Skeletal muscle tissue (tissue), 4 donors: ENCODE data around the gene OR5H14. TPM values are rescaled to one million over a fixed set of nuclear protein-coding genes. Genes with fewer than 3 reads are reported as not detected.
"Not testable (repeated sequence)": the region's sequence is repeated elsewhere in the genome, so short reads cannot be mapped to it uniquely, and the experiment has no call there.

Experiments used
- H3K27ac ChIP-seq: one replicate; pipeline ENCODE4 v1.7.0; 2013; ENCODE audit warnings: mild to moderate bottlenecking, low read depth, low read length, inconsistent platforms
- H3K27me3 ChIP-seq, 3 donors: one replicate each; pipeline ENCODE4 v1.7.0; 2013; ENCODE audit warnings: low read length in 3 of 3; ENCODE audit not compliant: control insufficient read depth in 3 of 3, insufficient read depth in 3 of 3
- H3K36me3 ChIP-seq, 3 donors: one replicate each; pipeline ENCODE4 v1.7.0; 2013; ENCODE audit warnings: low read length in 3 of 3; ENCODE audit not compliant: control insufficient read depth in 3 of 3, insufficient read depth in 3 of 3
- H3K4me1 ChIP-seq, 3 donors: one replicate each; pipeline ENCODE4 v1.7.0; 2013; ENCODE audit warnings: low read length in 3 of 3, mild to moderate bottlenecking in 3 of 3; ENCODE audit not compliant: control insufficient read depth in 3 of 3, insufficient read depth in 3 of 3
- H3K4me3 ChIP-seq, 3 donors: one replicate each; pipeline ENCODE4 v1.7.0; 2013; ENCODE audit warnings: low read length in 3 of 3
- H3K9ac ChIP-seq, 3 donors: one replicate each; pipeline ENCODE4 v1.7.0; 2013; ENCODE audit warnings: low read length in 3 of 3, mild to moderate bottlenecking in 3 of 3, moderate library complexity in 2 of 3, low read depth in 1 of 3
- H3K9me3 ChIP-seq, 3 donors: one replicate each; pipeline ENCODE4 v1.7.0; 2013; ENCODE audit warnings: low read length in 3 of 3; ENCODE audit not compliant: control insufficient read depth in 3 of 3
- total RNA-seq: library from RNA; depleted of rRNA; stranded (reverse); fragments of >200 nt; gene quantifications from one replicate; pipeline ENCODE4 v1.2.3, GENCODE V29; 2014
- donor health status: Osteomylitis.

OR5H14 gene
- total RNA-seq, 1 donor from 2014 or later, result not detected

DNA sequence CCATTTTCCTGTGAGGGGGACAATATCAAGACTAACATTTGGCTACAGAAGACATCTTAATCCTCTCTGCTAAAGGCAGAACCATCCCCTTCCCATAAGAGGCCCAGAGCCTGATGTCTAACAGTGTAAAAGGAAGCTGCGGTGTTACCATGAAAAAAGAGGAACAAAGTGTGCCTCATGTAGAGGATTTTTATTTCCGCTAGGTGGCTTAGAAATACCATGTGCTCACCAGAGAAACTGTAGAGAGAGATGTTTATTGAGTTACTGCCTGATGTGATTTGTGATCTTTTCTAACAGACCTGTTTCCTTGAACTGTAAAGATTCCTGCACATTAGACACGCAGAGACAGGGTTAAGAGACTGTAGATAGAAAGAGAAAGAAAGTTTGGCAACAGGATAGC is 41.3 kb downstream of the OR5H14 start:
- H3K27ac ChIP-seq, result no peak overlapping the region
- no peaks in the 10 kb centered on the region for H3K4me1 ChIP-seq
- H3K4me3 ChIP-seq, result no peak overlapping the region
- no peaks in the 10 kb centered on the region for H3K27me3 ChIP-seq
- H3K9ac ChIP-seq, result no peak overlapping the region
- no peaks in the 10 kb centered on the region for H3K36me3 ChIP-seq
- no peaks in the 10 kb centered on the region for H3K9me3 ChIP-seq

DNA sequence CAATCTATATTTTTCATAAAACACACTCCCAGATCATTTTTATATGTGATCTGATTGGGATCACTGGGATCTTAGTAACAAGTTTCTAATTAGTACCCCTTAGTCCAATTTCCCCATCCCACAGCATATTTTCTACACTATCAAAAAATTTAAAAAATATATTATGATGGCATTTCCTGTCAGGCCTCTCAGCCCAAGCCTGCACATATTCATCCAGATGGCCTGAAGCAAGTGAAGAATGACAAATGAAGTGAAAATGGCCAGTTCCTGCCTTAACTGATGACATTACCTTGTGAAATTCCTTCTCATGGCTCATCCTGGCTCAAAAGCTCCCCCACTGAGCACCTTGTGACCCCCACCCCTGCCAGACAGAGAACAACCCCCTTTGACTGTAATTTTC is 43.6 kb downstream of the OR5H14 start:
- not testable (repeated sequence) for H3K27me3 ChIP-seq, H3K9ac ChIP-seq, H3K9me3 ChIP-seq, H3K36me3 ChIP-seq, H3K4me3 ChIP-seq, H3K4me1 ChIP-seq, H3K27ac ChIP-seq

DNA sequence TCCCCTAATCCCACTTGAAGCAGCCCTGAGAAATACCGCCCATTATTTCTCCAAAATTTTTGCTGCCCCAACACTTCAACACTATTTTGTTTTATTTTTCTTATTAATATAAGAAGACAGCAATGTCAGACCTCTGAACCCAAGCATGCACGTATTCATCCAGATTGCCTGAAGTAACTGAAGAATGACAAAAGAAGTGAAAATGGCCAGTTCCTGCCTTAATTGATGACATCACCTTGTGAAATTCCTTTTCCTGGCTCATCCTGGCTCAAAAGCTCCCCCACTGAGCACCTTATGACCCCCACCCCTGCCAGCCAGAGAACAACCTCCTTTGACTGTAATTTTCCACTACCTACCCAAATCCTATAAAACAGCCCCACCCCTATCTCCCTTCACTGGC is 49.0 kb downstream of the OR5H14 start:
- H3K4me3 ChIP-seq, H3K27ac ChIP-seq, H3K4me1 ChIP-seq, H3K9ac ChIP-seq, H3K36me3 ChIP-seq, H3K9me3 ChIP-seq, H3K27me3 ChIP-seq: not testable (repeated sequence)

DNA sequence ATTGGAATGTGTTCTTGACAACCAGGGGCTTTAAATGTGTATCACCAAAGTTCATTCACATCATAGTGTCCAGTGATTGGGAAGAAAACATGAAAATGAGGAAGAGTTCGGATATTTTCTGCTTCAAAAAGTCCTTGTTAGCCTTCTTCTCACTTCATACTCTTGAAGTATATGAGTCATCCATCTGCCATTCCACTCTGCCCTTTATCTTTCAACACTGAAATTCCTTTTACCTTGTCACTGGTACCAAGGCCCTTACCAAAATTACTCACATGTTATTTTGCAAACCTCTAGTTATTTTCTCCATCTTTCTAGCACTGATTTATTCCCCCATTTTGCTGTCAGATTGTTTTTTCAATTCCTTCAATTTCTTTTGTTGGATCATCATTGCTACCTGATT is 51.7 kb downstream of the OR5H14 start:
- Histone ChIP-seq H3K27ac (no peak overlapping the region), H3K9me3 (no peaks in the 10 kb centered on the region), H3K9ac (no peak overlapping the region), H3K36me3 (no peaks in the 10 kb centered on the region), H3K4me1 (no peaks in the 10 kb centered on the region), H3K27me3 (no peaks in the 10 kb centered on the region), H3K4me3 (no peak overlapping the region)

Other genes with a start within 250 kb of the OR5H14 start
- gene RIOX2, start 175.0 kb upstream of the OR5H14 start, total RNA-seq, result 37.1 TPM
- not detected for gene GABRR3, start 112.2 kb upstream of the OR5H14 start, total RNA-seq
- not detected for gene OR5AC2, start 60.3 kb upstream of the OR5H14 start, total RNA-seq
- not detected for gene OR5H1, start 16.8 kb upstream of the OR5H14 start, total RNA-seq
- gene OR5H15, start 19.2 kb downstream of the OR5H14 start, total RNA-seq, result not detected
- not detected for gene OR5H6, start 116.8 kb downstream of the OR5H14 start, total RNA-seq
- gene OR5H2, start 135.0 kb downstream of the OR5H14 start, total RNA-seq, result not detected
- gene OR5K4, start 206.4 kb downstream of the OR5H14 start, total RNA-seq, result not detected
- gene OR5K3, start 243.2 kb downstream of the OR5H14 start, total RNA-seq, result not detected